ENCODE results near the gene LGALS4.
"Not testable (repeated sequence)": the region's sequence is repeated elsewhere in the genome, so short reads cannot be mapped to it uniquely, and the experiment has no call there.

The LGALS4 gene

DNA sequence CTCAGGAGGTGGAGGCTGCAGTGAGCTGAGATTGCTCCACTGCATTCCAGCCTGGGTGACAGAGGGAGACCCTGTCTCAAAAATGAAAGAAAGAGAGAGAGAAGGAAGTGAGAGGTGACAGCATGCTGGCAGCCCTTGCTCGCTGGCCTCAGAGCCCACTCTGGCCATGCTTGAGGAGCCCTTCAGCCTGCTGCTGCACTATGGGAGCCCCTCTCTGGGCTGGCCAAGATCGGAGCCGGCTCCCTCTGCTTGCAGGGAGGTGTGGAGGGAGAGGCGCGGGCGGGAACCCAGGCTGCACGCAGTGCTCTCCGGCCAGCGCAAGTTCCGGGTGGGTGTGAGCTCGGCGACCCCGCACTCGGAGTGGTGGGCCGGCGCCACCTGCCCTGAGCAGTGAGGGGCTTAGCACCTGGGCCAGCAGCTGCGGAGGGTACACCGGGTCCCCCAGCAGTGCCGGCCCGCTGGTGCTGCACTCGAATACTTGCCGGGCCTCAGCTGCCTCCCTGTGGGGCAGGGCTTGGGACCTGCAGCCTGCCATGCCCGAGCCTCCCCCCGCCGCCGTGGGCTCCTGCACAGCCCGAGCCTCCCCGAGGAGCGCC is 8.6 kb upstream of the LGALS4 start:
- not testable (repeated sequence) for DNase-seq

DNA sequence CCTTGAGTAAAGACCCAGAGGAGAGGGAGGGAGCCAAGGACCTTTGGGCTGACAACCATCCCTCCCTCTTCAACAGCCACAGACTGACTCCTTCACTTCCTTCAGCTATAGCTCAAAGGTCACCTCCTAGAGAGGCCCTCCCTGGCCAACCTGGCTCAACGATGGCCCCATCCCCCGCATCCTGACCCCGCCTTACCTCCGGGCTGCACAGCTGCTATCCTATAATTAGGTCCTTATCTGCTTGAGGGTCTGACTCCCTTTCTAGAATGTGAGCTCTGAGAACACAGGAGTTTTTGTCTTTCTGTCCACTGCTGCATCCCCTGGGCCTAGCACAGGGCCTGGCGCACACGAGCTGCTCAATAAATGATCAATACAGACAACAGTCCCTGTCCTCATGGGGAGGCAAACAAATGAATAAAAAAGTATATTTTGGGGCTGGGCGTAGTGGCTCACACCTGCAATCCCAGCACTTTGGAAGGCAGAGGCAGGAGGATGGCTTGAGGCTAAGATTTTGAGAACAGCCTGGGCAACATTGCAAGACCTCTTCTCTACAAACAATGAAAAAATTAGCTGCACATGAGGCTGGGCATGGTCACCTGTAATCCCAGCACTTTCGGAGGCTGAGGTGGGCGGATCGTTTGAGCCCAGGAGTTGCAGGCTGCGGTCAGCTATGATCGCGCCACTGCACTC is 6.6 kb upstream of the LGALS4 start:
- no peak for DNase-seq

GRCh38 chr19:38817081-38817480 is 4.3 kb upstream of the LGALS4 start:
- no peak for DNase-seq

DNA sequence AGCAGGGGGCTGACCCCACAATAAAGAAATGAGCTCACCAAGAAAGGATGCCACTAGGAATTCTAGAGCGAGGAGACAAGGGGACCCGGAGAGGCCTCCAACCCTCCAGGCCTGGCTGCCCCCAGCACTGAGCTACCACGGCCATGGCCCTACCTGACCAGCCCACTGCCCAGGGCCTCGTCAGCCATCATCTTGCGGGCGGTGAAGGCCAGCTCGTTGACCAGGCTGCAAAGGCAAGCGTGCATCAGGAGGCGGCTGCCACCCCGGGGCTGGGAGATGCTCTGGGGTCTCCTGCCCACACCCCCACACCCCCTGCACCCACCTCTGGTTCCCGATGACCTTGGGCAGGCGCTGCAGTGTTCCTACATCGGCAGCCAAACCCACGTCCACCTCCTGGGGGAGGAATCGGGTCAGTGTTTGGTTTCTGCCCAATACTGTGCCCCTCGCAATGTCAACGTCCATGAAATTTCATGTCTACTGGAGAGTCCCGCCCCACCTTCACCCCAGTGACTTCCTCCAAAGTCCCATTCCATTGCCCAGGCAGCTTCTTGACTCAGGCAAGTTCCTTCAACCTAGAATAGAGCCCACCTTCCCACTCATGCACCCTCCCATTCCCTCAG is 3.5 kb upstream of the LGALS4 start:
- DNase-seq = no peak

GRCh38 chr19:38815059-38816001 is 2.6 kb upstream of the LGALS4 start:
- no peak for DNase-seq

DNA sequence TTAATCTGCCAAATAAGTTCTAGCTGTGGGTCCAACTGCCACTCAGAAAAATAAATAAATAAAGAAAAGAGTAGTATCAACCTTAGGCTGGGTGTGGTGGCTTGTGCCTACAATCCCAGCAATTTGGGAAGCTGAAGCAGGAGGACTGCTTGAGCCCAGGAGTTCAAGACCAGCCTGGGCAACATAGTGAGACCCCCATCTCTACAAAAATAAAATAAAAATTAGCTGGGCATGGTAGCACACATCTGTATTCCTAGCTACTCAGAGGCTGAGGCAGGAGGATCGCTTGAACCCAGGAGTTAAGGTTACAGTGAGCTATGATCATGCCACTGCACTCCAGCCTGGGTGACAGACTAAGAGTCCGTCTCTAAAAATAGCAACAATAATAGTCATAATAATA is 1.2 kb upstream of the LGALS4 start:
- DNase-seq = not testable (repeated sequence)

GRCh38 chr19:38813323-38813722 is 578 bp upstream of the LGALS4 start:
- DNase-seq = no peak

GRCh38 chr19:38812009-38812840 is 520 bp downstream of the LGALS4 start:
- DNase-seq = no peak

GRCh38 chr19:38809592-38810252 is 3.0 kb downstream of the LGALS4 start:
- no peak for DNase-seq

GRCh38 chr19:38808741-38809140 is 4.0 kb downstream of the LGALS4 start:
- no peak for DNase-seq

GRCh38 chr19:38807374-38808098 is 5.2 kb downstream of the LGALS4 start:
- not testable (repeated sequence) for DNase-seq

- DNase-seq = no peak
These were observed 6.4 kb downstream of the LGALS4 start for GRCh38 chr19:38806371-38806770.

- DNase-seq = no peak
These were observed 7.6 kb downstream of the LGALS4 start for GRCh38 chr19:38805180-38805579.

GRCh38 chr19:38803543-38803942 is 9.2 kb downstream of the LGALS4 start:
- DNase-seq = no peak

- no peak for DNase-seq
These were observed 11.2 kb downstream of the LGALS4 start for GRCh38 chr19:38801359-38802095.

DNA sequence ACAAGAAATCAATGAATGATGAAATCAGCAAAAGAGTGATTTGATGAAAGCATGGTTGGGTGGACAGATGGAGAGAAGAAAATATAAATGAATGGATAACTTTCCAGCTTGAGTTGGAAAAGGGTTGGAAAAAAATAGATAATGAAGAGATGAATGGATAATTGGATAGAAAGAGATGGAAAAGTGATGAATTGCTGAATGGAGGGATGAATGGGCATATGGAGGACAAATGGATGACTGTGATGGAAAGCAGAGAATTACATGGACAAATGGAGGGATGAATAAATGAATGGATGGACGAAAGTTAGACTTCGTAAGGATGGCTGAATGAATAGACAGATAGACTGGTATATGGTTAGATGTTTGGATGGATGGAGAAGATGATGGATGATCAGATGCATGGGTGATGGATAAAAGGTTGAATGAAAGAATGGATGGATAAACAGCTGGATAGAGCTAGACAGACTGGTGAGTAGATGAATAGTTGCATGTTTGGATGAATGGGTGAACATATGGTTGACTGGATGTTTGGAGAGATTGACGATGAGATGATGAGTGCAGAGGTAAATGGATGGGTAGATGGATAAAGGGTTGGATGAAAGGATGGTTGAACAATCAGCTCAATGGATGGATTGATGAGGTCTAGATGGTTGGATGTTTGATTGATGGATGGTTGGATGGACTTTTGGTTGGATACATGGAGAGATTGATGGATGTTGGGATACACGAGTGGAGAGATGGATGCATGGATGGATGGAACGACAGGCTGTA is 12.0 kb downstream of the LGALS4 start:
- DNase-seq = no peak

DNA sequence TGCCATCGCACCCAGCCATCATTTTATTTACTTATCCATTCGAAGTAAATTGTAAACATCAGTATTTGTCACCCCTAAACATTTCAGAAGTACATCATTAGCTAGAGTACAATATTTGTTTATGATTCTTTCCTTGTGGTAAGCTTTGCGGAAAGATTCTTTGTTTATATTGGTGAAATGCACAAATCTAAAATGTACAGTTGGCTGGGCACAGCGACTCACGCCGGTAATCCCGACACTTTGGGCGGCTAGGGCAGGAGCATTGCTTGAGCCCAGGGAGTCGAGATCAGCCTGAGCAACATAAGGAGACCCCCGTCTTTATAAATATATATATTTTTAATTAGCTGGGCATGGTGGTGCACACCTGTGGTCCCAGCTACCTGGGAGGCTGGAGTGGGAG is 13.6 kb downstream of the LGALS4 start:
- no peak for DNase-seq

DNA sequence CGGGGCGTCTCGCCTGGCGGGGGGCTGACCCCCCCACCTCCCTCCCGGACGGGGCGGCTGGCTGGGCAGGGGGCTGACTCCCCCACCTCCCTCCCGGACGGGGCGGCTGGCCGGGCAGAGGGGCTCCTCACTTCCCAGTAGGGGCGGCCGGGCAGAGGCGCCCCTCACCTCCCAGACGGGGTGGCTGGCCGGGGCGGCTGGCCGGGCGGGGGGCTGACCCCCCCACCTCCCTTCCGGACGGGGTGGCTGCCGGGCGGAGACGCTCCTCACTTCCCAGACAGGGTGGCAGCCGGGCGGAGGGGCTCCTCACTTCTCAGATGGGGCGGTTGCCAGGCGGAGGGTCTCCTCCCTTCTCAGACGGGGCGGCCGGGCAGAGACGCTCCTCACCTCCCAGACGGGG is 15.0 kb downstream of the LGALS4 start:
- not testable (repeated sequence) for DNase-seq

DNA sequence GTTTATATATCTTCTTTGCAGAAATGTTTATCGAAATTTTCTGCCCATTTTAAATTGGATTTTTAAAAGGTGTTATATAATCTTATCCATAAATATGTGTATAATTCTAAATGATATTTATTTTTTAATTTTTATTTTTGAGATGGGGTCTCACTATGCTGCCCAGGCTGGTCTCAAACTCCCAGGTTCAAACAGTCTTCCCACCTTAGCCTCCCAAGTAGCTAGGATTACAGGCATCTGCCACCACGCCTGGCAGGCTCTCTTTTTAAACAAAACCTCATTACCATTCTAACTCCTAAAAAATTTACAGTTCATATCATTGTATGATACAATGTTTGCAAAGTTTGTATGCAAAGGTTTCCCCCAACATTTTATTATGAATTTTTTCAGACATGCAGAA is 16.6 kb downstream of the LGALS4 start:
- no peak for DNase-seq

DNA sequence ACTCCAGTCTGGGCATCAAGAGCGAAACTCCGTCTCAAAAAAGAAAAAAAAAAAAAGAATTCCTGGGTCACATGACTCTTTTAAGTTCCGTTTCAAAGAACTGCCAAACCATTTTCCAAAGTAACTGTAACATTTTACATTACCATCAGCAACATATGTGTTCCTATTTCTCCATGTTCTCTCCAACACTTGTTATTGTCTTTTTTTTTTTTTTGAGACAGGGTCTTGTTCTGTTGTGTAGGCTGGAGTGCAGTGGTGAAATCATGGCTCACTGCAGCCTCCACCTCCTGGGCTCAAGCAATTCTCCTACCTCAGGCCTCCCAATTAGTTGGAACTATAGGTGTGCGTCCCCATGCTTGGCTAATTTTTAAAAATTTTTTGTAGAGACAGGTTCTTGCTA is 17.2 kb downstream of the LGALS4 start:
- DNase-seq = no peak
